HG02885 (cell line): ENCODE results near the gene GOLGA6A.
"Not testable (repeated sequence)": the region's sequence is repeated elsewhere in the genome, so short reads cannot be mapped to it uniquely, and the experiment has no call there.

Source experiments
- ATAC-seq: cut with Tn5 transposase; IDR thresholded peaks from one replicate; pipeline ENCODE4 v1.9.1; 2021; ENCODE audit warnings: mild to moderate bottlenecking; ENCODE audit not compliant: unreplicated experiment, poor library complexity

GOLGA6A gene

GRCh38 chr15:74053941-74054529 is 28.3 kb downstream of the GOLGA6A start:
- no peak for ATAC-seq

DNA sequence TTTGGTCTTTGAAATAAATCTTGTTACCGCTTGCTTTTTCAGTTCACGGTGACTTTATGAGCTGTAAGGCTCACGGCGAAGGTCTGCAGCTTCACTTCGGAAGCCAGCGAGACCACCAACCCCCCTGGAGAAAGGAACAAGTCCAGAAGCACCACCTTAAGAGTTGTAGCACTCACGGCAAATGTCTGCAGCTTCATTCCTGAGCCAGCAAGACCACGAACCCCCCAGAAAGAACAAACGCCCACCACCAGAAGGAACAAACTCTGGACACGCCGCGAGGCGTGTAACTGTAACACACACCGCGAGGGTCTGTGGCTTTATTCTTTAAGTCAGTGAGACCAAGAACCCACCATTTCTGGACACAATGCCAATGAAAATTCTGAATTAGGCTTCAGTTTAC is 28.8 kb downstream of the GOLGA6A start:
- ATAC-seq = no peak

DNA sequence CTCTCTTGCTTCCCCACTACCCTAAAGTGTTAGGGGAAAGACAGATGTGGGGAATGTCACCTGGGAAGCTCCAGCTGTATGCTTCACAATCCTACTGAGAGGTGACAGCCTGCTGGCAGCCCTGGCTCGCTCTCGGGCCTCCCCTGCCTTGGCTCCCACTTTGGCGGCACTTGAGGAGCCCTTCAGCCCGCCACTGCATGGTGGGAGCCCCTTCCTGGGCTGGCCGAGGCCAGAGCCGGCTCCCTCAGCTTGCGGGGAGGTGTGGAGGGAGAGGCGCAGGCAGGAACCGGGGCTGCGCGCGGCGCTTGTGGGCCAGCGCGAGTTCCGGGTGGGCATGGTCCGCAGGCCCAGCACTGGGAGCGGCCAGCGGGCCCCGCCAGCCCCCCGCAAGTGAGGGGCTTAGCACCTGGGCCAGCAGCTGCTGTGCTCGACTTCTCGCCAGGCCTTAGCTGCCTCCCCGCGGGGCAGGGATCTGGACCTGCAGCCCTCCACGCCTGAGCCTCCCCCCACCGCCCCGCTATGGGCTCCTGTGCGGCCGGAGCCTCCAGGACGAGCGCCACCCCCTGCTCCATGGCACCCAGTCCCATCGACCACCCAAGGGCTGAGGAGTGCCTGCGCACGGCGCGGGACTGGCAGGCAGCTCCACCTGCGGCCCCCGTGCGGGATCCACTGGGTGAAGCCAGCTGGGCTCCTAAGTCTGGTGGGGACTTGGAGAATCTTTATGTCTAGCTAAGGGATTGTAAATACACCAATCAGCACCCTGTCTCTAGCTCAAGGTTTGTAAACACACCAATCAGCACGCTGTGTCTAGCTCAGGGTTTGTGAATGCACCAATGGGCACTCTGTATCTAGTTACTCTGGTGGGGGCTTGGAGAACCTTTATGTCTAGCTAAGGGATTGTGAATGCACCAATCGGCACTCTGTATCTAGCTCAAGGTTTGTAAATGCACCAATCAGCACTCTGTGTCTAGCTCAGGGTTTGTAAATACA is 29.8 kb downstream of the GOLGA6A start:
- ATAC-seq = not testable (repeated sequence)

DNA sequence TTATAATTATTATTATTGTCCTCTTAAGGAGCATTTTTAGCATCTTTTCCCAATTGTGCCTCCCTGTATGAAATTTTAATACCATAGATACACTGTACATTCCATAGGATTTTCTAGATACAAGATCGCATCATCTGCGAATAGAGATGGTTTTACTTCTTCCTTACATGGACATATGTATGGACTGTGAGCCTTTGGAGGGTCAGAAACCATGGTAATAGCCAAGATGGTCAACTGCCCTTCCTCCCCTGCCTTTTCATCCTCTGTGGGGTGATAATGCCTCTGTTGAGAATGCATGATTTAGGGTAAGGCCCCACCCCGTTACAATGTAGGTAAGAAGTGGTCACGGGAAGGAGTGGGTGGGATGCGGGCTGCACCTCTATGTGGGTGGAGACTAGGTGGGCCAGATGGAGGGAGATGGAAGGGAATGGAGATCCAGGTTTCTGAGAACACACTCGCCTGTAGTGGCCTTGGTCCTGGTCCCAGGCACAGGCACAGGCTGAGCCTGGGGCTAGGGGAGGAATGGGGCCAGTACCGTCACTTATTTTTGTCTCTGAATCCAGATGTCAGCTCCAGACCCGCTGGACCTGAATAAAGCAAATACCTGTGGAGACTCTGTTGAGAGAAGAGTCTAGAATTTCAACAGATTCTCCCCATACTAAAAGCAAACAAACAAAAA is 31.7 kb downstream of the GOLGA6A start:
- ATAC-seq = no peak

GRCh38 chr15:74050127-74050526 is 32.2 kb downstream of the GOLGA6A start:
- no peak for ATAC-seq

DNA sequence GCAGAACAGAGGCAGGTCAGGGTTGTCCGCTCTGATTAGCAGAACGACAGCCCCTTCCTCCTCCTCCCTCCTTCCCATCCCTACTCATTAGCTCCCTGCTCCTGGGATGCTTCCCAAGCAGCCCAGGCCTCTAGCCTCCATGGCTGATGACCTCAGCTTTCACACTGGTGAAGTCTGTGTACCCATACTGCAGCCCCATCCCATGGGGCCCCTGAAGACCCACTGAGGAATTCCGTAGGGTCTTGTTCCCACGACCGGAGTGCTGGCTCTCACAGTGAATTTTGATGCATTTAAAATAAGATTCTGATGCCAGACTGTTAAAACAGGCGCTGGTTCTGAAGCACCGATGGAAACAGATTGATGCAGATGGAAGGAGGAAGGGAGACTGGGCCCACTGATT is 36.1 kb downstream of the GOLGA6A start:
- no peak for ATAC-seq

- no peak for ATAC-seq
Observed at GRCh38 chr15:74045636-74046274, 36.6 kb downstream of the GOLGA6A start.

GRCh38 chr15:74045184-74045583 is 37.2 kb downstream of the GOLGA6A start:
- no peak for ATAC-seq

DNA sequence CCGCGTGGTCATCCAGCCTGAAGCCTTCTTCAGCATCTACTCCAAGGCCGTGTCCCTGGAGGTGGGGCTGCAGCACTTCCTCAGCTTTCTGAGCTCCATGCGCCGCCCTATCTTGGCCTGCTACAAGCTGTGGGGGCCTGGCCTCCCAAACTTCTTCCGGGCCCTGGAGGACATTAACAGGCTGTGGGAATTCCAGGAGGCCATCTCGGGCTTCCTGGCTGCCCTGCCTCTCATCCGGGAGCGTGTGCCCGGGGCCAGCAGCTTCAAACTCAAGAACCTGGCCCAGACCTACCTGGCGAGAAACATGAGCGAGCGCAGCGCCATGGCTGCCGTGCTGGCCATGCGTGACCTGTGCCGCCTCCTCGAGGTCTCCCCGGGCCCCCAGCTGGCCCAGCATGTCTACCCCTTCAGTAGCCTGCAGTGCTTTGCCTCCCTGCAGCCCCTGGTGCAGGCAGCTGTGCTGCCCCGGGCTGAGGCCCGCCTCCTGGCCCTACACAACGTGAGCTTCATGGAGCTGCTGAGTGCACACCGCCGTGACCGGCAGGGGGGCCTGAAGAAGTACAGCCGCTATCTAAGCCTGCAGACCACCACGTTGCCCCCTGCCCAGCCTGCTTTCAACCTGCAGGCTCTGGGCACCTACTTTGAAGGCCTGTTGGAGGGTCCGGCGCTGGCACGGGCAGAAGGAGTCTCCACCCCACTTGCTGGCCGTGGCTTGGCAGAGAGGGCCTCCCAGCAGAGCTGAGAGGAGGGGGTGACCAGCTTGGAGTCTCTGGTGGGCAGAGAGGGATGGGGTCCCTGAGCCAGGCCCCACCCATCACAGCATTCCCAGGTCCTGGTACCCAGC is 37.9 kb downstream of the GOLGA6A start:
- no peak for ATAC-seq

GRCh38 chr15:74043425-74044266 is 38.7 kb downstream of the GOLGA6A start:
- no peak for ATAC-seq

GRCh38 chr15:74042603-74043424 is 39.5 kb downstream of the GOLGA6A start:
- ATAC-seq = no peak

DNA sequence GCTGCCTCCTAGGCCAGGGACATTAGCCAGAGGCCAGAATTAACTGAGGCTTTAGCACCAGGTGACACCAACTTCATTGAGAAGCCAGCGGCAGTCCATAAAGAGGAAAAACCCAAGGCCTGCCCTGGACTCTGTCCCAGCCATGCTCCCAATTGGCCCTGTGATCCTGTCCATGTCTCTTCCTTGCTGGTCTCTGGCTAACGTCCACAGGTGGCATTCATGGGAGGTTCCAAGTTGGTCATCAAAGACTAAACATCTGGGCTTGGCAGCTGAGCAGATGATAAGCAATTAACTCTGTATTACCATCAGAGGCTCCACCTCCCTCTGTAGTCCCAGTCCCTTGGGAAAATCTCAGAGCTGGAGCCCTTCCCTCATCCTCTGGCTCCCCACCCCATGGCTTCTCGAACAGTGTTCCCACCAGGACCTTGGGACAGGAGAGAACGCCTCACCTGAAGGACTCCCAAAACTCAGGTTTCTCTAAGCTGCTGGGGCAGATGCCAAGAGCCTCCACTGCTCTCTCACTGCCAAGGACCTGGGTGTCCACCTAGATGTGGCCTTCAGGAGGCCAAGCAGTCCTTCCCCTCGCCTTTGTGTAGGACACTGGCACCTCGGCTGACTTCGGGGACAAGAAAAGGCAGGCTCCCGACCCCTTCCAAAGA is 40.4 kb downstream of the GOLGA6A start:
- no peak for ATAC-seq

DNA sequence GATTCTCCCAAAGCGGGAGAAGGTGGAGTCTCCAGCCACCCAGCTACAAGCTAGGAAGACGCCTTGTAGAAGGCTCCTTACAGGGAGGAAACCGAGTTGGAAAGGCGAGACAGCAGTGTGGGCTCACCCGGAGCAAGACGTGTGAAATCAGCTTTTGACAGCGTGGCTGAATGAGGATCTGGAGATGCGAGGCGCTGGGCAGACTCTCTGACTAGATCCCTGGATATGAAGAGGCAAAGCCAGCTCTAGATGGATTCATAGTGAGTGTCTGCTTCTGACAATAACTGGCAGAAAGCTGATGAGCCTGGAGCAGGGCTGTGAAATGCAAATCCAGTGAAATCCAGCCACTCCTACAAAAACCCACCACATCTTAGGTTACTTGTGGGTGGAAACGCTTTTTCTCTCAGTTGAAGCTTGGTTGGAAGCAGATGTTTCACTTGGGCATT is 41.0 kb downstream of the GOLGA6A start:
- ATAC-seq = no peak

DNA sequence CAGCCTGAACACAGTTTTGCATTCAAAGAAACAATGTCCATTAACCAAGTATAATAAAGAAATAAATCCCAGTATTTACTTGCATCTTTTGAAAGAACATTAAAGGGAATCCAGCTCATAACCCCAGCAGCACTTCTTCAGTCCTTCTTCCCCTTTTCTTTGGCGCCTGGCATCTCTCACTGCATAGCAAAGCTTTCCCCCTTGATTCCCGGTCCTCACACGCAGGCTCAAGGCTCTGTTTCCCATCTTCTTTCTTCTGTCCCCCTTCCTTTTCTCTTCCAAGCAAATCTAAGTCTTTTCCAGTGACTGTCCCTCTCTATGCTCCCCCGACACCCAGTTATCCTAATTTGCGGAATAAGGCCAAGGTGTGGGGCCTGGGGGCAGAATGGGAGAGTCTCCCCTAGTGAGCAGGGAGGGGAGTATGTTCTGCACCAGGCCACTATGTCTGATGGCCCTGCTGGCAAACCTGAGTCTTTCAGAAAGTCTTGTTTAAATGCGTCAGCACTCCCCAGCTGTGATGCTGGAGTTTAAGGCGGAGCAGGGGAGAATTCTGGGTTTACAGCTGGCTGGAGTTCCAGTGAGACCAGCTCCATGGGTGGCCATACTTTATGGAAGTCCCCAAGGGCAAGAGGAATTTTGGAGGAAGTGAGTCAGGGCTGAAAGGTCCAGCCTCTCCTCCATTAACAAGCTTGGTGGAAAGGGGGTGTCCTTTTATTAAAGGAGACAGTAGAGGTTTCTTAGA is 42.1 kb downstream of the GOLGA6A start:
- ATAC-seq = no peak

- no peak for ATAC-seq
Observed at GRCh38 chr15:74039656-74040010, 42.7 kb downstream of the GOLGA6A start.

GRCh38 chr15:74038707-74039655 is 43.4 kb downstream of the GOLGA6A start:
- no peak for ATAC-seq
